ENCODE results near the gene EBF3.

The EBF3 gene

DNA sequence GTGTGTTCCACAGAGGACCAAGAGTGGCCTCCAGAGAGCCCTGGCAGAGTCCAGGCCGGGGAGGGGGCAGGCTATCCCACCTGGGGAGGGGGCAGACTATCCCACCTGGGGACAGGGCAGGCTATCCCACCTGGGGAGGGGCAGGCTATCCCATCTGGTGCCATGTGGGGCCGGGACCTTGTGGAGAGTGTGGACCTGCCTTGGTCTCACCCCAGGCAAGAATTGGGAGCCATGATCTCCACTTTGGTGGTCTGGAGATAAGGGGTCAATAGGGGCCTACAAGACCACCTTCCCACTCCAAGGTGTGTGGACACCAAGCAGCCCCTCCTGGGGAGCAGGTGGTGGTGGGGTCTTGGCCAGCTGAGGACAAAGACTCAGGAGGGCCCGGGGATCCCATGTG lies 138.2 kb downstream of the EBF3 start:
- DNase-seq = no peak

DNA sequence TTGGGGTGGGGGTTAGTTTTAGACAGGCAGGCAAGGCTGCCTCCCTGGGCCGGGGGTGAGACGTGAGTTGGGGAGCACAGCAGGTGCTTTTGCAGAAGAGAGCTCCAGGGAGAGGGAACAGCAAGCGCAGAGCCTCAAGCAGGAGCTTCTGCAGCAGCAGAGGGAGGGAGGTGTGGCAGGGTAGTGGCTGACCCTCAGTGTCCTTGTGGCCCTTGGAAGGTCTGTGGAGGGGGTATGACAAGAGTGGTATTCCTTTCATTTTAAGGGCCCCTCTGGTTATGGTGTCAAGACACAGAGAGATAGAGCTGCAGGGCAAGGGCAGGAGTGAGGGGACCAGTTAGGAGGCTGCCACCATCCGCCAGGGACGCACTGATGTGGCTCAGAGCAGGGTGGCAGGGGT lies 138.9 kb downstream of the EBF3 start:
- DNase-seq = no peak

DNA sequence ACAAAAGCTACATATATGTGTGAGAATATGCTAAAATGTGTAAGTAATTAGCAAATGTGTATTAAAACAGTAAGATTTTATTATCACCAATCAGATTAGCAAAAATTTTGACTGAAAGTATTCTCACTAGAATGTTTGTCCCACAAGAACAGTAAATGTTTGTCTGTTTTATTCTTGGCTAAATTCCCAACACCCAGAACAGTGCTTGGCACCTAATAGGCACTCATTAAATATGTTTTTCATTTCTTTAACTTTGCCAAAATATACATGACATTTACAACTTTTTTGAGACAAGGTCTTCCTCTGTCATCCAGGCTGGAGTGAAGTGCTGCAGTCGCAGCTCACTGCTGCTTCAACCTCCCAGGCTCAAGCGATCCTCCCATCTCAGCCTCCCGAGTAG lies 143.6 kb downstream of the EBF3 start:
- no peak for DNase-seq

DNA sequence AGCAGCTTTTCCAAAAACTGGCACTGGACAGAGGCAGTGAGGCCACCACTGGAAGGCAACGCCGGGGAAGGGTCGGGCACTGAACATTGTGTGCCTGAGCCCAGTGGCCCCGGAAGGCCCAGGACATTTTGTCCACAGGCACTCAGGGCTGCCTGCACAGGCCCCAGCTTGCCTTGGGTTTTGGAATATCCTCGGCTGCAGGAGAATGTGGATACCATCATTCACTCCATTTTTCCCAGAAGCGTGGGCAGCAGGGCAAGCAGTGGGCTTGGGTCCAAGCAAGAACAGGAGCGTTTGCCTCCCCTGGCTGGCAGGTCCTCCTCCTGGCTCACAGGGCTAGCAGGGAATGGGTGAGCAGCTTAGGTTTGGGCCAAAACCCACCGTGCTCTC lies 147.4 kb downstream of the EBF3 start:
- no peak for DNase-seq

DNA sequence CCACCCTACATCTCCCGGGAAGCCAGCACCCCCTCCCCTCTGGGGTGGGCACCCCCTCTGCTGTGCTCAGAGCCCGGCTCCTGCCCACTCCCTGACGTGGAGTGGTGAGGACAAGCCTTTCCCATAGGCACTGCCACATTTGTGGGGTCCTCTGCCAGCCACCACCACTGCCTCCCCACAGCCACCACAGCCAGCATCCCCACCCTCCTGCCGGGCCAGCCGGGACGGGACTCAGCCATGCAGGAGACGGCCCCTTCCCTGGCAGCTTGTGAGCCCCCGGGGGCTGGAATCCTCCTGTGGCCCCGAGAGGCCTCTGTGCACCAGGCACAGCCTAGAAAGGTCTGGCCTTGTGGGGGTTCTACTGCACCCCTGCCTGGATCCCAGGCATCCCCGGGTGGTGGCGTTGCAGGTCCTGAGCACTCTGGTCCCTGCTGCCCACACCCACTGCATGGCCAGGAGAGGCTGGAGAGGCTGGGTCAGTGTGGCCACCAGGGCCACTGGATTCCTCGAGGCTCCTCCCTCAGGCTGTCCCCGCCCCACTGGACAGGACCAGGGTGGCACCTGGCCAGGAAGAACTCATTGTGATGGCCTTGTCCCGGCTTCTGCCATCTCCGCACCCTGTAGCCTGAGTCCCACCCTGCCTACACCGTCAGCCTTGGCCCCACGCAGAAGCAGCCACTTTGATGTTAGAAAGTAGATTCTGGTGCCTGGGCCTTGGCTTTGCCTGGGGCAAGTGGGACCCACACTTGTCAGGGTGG lies 148.0 kb downstream of the EBF3 start:
- DNase-seq = no peak

DNA sequence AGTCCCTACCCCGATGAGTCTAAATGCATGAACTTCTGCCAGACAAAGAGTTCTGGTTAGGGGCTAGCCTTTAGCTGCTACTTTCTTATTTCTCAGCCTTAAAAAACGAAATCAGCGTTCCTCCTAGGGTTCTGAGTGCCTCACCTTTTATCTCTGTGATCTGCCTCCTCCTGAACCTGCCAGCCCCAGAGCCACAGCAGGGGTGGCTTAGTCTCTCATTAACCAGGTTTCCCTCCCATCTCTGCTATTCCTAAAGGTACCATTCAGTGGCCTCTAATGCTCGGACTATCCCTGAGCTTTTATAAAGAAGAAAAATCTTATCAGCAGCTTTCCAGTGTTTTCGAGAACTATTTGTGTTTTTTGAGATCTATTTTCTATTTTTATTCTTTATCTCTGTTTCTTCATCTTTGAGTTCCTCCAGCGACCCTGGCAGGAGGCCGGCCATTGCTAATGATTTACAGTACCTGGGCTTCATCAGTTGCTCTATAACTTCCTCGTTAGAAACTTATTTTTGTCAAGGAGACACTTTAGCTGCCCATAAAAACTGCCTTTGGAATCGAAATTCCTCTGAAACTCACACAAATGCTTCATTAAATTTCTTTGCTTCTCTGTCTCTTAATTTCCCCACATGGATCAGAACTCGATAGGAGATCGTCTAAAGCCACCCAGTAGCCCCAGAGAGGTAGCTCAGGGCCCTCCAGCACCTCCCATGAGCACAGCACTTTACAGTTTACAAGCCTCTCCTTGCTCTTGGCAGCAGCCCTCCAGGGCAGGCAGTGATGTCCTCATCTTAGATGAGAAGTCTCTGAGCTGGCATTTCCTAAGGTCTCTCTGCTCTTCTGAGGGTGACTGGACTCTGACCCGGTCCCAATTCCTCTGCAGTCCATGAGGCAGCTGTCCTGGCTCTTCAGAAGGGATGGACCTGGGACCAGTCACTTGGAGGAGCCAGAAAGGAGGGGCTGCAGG lies 149.1 kb downstream of the EBF3 start:
- DNase-seq = no peak

DNA sequence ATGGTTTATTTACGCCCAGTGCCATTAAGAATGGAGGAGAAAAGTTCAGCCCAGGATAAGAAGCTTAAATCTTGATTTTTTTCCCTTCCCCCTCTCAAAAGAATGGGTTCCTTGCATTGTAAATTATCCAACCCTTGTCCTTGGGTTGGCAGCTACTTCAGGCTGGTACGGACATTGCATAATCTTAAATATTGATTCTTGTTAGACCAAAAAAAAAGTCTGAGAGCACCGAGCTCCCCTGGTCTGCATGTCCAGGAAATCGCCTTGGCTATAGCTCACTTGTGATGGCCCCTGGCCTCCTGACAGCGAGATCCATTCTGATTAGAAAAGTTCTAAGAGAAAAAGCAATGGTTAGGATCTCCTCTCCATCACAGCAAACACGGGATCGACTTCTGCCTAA lies 151.7 kb downstream of the EBF3 start:
- DNase-seq = no peak

DNA sequence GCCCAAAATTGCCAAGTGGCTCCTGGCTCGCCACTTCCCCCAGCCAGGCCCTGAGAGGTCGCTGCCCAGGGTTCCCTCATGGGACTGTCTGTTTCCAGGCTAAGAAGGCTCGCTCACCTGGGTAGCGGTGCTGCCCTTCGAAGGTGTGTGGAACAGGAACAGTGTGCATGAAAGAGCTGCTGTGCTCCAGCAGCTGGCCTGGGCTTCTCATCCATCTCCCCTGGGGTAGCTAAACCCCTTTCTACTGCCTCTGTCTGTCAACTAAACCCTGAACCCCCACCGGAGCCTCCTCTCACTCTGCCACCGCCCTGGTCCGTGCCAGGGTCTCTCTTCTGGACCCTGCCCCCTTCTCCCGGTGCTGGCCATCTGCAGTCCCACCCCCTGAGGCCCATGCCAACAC lies 152.9 kb downstream of the EBF3 start:
- DNase-seq = no peak

DNA sequence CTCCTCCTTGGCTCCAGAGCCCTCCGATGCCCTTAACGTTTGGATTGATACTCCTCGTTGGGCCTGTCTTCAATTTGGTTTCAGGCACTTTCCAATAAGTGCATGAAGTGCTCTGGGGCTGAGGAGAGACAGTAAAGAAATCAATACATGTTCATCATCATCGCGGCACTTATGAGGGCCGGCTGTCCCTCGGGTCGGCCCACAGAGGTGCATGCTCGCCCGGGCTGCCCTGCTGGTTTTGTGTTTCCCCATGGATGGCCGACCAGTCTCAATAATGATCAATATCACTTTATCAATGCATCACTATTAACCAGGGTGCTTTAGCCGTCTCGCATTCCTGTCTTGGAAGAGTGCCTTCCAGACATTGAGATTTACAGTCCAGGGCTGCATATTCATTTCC lies 154.2 kb downstream of the EBF3 start:
- DNase-seq = no peak

DNA sequence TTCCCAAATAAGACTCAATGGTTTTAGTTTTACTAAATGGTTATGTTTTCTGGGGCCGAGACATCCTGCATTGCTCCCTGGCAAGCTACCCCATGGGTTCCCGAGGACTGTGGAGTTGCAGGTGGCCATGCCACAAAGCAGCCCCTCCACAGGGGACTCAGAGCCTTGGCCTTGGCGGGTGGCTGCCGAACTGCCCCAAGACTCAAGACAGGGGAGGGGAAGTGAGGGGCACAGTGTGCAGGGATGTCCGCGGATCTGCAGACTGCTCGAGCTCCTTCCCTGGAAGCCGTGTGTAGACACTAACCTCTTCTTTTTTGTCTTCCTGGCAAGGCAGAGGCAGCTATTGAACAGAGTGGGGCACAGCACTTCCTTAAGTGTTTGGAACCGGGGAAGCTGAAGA lies 154.6 kb downstream of the EBF3 start:
- DNase-seq = no peak

DNA sequence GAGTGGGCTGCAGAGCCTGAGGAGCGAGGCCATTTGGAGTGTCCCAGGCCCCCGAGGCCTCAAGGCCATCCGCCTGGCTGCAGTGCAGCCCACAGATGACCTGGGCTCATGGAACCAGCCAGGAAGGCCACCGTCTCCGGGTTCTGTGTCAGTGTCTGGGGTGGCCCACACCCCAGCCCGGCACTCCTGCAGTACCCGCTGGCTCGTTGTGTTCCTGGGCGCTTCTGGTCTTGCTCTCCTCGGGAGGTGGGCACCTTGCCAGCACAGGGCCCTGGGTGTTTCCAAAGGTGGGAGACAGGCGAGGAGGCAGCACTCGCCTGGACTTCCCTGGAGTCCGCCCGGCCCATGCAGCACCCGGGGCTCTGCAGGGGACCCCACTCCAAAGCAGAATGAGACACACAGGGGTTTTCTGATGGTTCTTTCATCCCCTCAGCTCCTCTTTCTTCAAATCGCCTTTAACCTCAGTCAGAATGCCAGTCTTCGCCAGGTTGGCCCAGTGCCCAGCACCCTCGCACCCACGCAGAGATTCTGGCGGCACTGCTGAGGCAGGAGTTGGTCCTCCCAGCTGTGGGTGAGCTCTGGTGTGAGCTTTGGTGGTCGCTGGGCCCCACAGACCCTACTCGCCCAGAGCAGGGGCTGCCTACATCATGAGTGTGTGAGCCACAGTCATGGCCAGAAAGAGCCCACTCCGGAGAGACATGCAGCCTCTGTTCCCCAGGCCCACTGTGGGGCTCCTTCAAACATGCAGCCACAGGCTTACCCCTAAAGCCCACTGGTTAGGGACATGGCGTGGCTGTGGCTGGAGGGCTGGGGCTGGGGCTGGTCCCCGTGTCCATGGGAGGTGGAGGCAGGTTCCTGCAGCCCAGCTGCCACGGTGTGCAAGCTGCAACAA lies 155.7 kb downstream of the EBF3 start:
- DNase-seq = no peak

DNA sequence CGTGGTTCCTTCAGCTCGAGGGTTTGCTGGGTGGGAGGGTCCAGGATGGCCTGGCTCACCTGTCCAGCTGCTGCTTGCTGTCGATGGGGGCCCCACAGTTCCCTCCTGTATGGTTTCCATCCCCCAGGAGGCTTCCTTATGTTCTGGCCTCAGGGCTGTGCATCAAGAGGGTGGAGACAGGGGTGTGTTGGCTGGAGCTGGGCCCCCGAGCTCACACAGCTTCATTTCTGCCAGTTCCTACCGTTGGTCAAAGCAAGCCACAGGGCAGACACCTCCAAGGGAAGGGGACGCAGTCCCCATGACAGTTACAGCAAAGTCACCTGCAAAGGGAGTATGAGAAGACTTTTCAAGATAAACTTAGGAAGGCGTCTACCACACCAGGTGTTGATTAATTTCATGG lies 156.9 kb downstream of the EBF3 start:
- DNase-seq = no peak

DNA sequence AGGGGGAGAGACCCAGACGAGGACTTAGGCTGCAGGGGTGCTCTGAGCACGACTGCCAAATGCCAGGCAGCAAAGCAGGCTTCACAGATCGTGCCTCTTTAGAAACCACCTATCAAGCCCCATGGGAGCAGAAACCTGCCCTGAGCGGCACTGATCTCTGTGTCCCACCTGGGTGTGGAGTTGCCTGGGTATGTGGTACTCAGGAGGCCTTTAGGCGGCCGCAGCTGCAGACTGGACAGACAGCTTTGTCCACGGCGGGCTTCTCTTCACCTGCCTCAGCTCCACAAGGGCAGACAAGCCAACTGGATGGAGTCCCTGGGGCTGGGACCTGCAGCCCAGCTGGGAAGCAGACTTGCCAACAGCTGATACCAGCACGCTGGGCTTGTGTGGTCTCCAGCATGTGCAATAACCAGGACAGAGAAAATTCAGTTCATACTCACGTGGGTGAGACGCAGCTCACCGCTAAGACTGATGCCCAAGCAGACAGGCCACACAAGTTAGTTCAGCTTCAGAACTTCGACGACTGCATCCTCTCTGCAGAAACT lies 163.2 kb downstream of the EBF3 start:
- no peak for DNase-seq

DNA sequence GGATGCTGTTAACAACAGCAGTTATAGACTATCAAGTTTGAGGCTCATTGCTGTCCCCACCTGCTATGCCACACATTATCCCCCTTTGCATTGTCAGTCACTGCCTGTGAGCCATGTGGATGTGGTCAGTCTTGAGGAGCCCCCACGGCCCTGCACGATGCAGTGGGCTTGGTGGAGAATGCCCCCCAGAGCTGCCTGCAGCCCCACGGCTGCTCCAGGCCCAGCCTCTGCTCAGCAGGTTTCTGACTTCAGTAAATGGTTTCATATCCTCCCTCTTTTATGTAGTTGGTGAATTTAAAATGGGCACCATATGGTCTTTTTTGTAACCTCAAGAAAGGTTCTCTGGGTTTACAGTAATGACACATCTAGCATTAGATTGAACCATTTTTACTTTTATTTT lies 164.1 kb downstream of the EBF3 start:
- DNase-seq = no peak

DNA sequence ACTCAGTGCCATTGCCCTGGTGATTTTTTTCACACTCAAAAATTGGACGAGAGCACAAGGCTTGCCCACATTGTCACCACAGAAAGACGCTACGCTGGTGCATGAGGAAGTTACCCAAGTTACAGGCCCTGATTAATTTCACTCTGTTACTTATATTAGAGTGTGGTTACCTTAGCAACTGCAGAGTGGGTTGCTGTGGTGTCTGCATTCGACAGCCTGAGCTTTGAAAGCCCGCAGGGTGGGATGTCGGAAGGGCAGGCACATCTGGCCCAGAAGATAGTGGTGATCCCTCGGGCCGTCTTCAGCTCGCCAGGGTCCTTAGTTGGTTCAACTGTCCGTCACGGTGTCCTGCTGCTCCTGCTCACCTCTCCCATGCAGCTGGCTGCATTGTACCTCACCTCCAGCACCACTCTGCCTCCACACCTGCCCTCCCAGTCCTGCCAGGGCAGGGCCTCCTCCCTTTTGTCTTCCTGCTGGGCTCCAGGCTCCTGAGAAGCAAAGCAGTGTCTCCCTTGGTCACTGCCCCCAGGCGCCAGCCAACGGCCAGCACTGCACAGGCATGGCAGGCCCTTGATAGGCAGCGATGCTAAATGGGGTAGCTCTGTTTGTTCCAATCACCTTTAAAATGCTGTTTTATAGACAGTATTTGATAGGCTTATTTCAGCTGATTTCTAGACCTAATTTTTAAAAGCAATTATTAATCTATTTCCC lies 167.2 kb downstream of the EBF3 start:
- DNase-seq = no peak

DNA sequence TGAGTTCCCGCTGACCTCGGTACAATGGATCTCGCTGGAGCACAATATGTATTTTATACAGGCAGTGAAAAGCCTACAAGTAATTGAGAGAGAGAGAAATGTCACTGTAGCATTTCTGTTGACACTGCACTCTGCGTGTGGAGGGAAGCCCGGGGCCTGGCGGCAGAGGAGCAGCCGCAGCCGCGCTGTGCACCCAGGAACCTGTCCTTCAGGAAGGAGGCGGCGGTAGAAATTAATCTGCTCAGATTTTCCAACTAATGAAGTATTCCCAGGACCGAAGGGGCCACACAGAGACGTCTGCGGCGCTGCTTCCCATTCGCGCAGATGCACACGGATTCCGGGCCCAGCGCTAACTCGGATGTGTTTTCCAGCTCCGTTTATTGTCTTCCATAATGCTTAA lies 170.1 kb downstream of the EBF3 start:
- DNase-seq = no peak

DNA sequence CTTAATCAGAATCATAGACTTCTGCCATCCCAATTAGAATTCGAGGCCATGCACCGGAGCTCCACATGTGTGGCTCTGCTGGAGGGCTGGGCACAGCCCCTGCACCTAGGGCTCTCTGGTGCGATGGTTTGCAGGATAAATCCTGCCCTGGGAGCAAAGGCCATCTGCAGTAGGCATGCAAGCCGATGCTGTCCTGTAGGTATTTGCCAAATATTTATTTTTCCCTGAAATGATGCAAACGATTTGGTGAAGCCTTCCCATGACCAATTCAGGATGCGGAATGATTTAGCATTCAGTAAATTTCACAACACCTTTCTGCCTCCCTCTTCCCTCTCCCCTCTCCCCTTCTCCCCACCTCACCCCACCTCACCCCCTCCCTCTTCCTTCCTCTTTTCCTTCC lies 170.6 kb downstream of the EBF3 start:
- no peak for DNase-seq

DNA sequence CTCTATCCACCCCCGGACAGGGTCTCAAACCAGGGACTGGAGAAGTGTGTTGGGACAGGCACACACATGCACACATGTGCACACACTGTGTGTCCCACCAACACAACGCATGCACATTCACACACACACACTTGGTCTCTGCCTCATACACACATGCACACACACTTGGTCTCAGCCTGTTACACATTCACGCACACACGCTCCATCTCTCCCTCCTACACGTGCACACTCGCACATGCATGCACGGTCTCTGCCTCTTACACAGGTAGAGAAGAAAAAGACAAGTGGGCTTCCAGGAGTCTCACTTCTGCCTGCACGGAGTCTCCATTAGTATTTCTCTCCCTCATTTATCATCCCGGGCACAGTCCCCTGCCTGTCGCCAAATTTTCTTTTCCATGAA lies 171.2 kb downstream of the EBF3 start:
- no peak for DNase-seq

DNA sequence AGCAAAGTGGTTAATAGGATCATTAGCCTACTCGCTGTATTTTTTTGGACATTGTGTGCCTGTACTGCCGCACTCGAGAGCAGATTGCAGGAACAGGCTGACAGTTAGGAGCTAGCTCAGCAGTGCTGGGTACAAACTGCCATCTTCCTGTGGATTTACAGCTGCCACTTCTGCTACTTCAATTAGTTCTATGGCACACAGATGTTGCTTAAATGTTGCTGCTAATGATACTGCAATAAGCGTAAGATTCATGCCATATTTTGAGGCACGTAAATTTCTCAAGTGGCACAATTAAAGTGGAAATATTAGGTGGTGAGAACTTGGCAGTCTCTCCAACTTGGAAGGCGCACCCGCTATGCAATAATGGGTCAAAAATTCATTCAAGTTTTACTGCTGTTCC lies 171.9 kb downstream of the EBF3 start:
- DNase-seq = no peak

DNA sequence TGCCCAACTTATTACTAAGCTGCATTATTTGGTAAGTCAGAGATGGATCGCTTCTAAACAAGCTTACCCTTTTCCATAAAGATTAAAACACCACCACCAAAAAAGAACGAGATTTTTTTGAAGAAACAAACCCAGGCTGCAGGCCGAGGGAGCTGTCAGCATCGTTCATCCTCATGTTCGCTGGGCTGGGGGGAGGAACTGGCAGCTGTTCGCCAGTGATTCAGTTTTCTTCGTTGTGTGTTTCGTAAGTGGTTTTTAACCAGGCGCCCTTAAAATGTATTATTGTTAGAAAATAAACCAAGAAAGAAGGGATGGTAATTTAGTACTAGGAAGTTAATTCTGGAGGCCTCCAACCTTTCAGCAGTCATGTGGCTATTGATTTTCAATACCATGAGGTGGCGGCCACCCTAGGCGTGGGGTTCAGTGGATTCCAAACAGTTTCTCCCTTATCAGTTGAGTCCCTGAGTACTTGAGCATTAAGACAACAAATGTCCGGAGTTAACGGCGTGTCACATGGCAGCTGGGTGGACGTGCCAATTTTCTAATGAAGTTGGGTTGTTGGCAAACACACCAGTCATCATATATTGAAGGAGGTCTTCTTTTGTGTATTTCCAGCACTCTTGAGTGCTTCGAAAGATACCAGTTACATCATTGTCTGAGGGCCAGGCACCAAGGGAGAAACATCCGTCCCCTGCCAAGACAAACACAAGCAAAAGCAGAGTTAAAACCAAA lies 173.2 kb downstream of the EBF3 start:
- no peak for DNase-seq

DNA sequence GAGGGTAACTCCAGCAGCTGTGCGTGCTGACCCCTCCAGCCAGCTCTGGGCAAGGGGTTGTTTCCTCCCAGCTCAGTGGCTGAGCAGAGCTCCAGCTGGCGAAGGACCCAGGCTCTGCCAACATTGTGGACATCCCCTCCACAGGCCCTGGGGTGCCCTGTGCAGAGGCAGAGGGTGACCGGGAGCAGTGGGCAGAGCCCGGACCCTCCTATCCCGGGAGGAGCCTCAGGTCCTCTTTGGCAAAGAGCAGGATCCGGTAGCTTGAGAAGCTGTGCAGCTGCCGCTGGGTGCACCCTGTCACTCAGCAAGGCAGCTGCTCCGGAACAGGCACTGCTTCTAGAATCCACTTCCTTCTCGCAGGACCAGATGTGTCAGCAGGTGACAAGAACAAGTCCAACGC lies 175.9 kb downstream of the EBF3 start:
- no peak for DNase-seq

DNA sequence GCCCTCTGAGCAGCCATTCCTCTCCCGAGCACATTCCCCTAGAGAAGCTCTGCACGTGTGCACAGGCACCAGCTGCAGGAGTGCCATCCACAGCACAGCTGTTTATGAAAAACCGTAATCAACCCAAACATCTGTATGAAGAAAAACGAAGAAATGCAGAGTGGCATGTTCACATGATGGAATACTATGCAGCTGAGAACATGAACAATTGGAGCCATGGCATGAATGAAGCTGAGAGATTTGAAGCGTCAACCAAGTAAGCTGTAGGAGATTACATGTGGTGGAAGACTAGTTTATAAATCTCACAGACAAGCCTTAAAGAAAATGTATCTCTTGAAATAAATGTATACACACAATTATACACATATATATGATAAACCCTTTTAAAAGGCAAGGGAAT lies 176.5 kb downstream of the EBF3 start:
- no peak for DNase-seq

Measured in NCI-H2081 treated with DMSO at 0.1 percent for 48 hours (cell line).